GM12878 (cell line): ENCODE data around the gene TMEM272. TPM values are rescaled to one million over a fixed set of nuclear protein-coding genes. Genes with fewer than 3 reads are reported as not detected.

Experiments used
- ATAC-seq: fragments of 200-7000 bp; cut with Tn5 transposase; 3 replicates; pipeline ENCODE4 v1.9.1; 2020; ENCODE audit warnings: mild to moderate bottlenecking, moderate library complexity
- BruUV-seq: library from RNA; stranded (reverse); fragments of 400-500 nt; replicated peaks from 2 replicates; lab custom pipeline; 2021; lab: Mats Ljungman, UMichigan
- CTCF ChIA-PET: fragments of 300-600 bp; sonication (Branson Sonifier 250); formaldehyde crosslinking; extraction: SDS; loops from one replicate; lab custom pipeline; 2021; ENCODE audit warnings: inconsistent platforms; lab: Yijun Ruan, JAX
- POLR2A ChIA-PET: fragments of 350-600 bp; formaldehyde crosslinking; extraction: SDS; loops from one replicate; lab custom pipeline; 2021; ENCODE audit warnings: inconsistent platforms; lab: Charles Lee
- RAD21 ChIA-PET: fragments of 300-600 bp; sonication (Branson Sonifier 250); formaldehyde crosslinking; loops from one replicate; lab custom pipeline; 2023; ENCODE audit warnings: antibody characterized with exemption; ENCODE audit not compliant: unreplicated experiment; lab: Charles Lee
- SMC1A ChIA-PET: fragments of 300-600 bp; sonication (Branson Sonifier 250); formaldehyde crosslinking; loops from one replicate; lab custom pipeline; 2023; ENCODE audit not compliant: unreplicated experiment, uncharacterized antibody; lab: Charles Lee
- DNase-seq: peaks from one replicate; pipeline ENCODE4 v3.0.0-alpha.2; 2011; ENCODE audit warnings: low read depth, low spot score
- FAIRE-seq: peaks from 3 replicates; lab custom pipeline; 2011; peaks lifted over from hg19 to GRCh38; lab: Jason Lieb, UNC
- H2AFZ ChIP-seq: 2 replicates; pipeline ENCODE4 v1.6.0; 2011; ENCODE audit warnings: low read depth, low read length, control low read depth; ENCODE audit not compliant: control insufficient read depth
- H3K27ac ChIP-seq: 2 replicates; pipeline ENCODE4 v1.5.1; 2011; ENCODE audit warnings: control low read depth; ENCODE audit not compliant: control insufficient read depth, insufficient read depth
- H3K27me3 ChIP-seq, 2 experiments: replicated peaks in 1 of 2; 2 replicates each; pipeline versions ENCODE4 v1.6.0 to v1.6.1; 2011; ENCODE audit warnings: low read length in 1 of 2; ENCODE audit not compliant: control insufficient read depth in 2 of 2, insufficient read depth in 2 of 2
- H3K36me3 ChIP-seq, 2 experiments: 2 replicates each; pipeline ENCODE4 v1.5.1; 2011; ENCODE audit warnings: low read length in 1 of 2; ENCODE audit not compliant: control insufficient read depth in 2 of 2, insufficient read depth in 2 of 2
- H3K4me1 ChIP-seq: 2 replicates; pipeline ENCODE4 v1.6.1; 2011; ENCODE audit warnings: mild to moderate bottlenecking, low read length, moderate library complexity, mixed read lengths; ENCODE audit not compliant: control insufficient read depth, insufficient read depth
- H3K4me2 ChIP-seq: 2 replicates; pipeline ENCODE4 v1.6.0; 2011; ENCODE audit warnings: control low read depth; ENCODE audit not compliant: control insufficient read depth, insufficient read depth
- H3K4me3 ChIP-seq: fragments of 200-600 bp; sonication (generic); 2 replicates; pipeline ENCODE4 v1.5.1; 2016
- H3K79me2 ChIP-seq: 2 replicates; pipeline ENCODE4 v1.6.0; 2011; ENCODE audit warnings: low read length; ENCODE audit not compliant: control insufficient read depth, insufficient read depth
- H3K9ac ChIP-seq: 2 replicates; pipeline ENCODE4 v1.8.0; 2011; ENCODE audit warnings: low read length, control low read depth, mixed read lengths; ENCODE audit not compliant: control insufficient read depth, insufficient read depth
- H3K9me3 ChIP-seq: replicated peaks from 3 replicates; pipeline ENCODE4 v1.5.1; 2011; ENCODE audit warnings: mild to moderate bottlenecking, low read length; ENCODE audit not compliant: control insufficient read depth, insufficient read depth
- H4K20me1 ChIP-seq: 2 replicates; pipeline ENCODE4 v1.6.0; 2011; ENCODE audit not compliant: control insufficient read depth, insufficient read depth
- CREB1 ChIP-seq: IDR thresholded peaks from 2 replicates; pipeline ENCODE4 v1.6.1; 2012; ENCODE audit warnings: low read depth, mild to moderate bottlenecking, inconsistent platforms
- HDAC2 ChIP-seq: fragments of 200-600 bp; sonication (generic); IDR thresholded peaks from 2 replicates; pipeline ENCODE4 v1.6.1; 2017
- SIX5 ChIP-seq: IDR thresholded peaks from 2 replicates; pipeline ENCODE4 v1.6.1; 2011; ENCODE audit warnings: mild to moderate bottlenecking, low read depth, low read length, moderate library complexity; ENCODE audit not compliant: severe bottlenecking
- SUZ12 ChIP-seq: fragments of 200-600 bp; sonication (generic); IDR thresholded peaks from one replicate; pipeline ENCODE4 v1.6.1; 2018; ENCODE audit warnings: antibody characterized with exemption, mild to moderate bottlenecking; ENCODE audit not compliant: unreplicated experiment
- TAF1 ChIP-seq: IDR thresholded peaks from 2 replicates; pipeline ENCODE4 v1.6.1; 2011; ENCODE audit warnings: mild to moderate bottlenecking, low read depth, low read length, borderline replicate concordance
- WGBS: methylation state at CpG from one replicate; pipeline ENCODE4 v1.1.6; 2016; ENCODE audit warnings: low lambda C conversion rate; ENCODE audit not compliant: insufficient replicate concordance, insufficient coverage; ENCODE audit errors: missing lambda C conversion rate; 5-methylcytosine and 5-hydroxymethylcytosine counted together
- in situ Hi-C: fragments of 300-500 bp; cut with MboI; formaldehyde crosslinking; loops from 9 replicates; pipeline ENCODE4 v1.14.3; 2018; ENCODE audit warnings: mixed read lengths
- intact Hi-C: fragments of 100-400 bp; cut with micrococcal nuclease; formaldehyde crosslinking; loops from one replicate; pipeline ENCODE4 v1.14.2; 2022; ENCODE audit not compliant: unreplicated experiment
- polyA plus RNA-seq, 11 experiments: library from polyadenylated mRNA; depleted of rRNA in 4 of 11; unstranded in 6 of 11; stranded (reverse) in 5 of 11; fragments of >200 nt; fragmentation: Nextera tagmentation in 4 of 11; fragmentation: Illumina TruSeq in 1 of 11; extraction: Ambion mirVana in 4 of 11; extraction: Trizol in 1 of 11; gene quantifications; 1 replicate in 1 of 11; 2 replicates in 10 of 11; pipeline versions ENCODE4 v1.2.1 to v1.2.3, GENCODE V29; 2011 to 2016; ENCODE audit warnings: inconsistent platforms in 2 of 11, missing spikeins in 2 of 11, low read depth in 1 of 11
- total RNA-seq, 4 experiments: library from RNA; depleted of rRNA in 3 of 4; stranded (reverse); fragments of >200 nt in 3 of 4; fragmentation: Illumina TruSeq in 1 of 4; extraction: Trizol in 1 of 4; gene quantifications; 2 replicates each; pipeline versions ENCODE4 v1.2.1 to v1.2.3, GENCODE V29; 2013 to 2021
- TF ChIP-seq, protein P1 (sequence below): fragments of 450-650 bp; IDR thresholded peaks from 2 replicates; pipeline ENCODE4 v1.6.1; 2018; ENCODE audit warnings: mild to moderate bottlenecking, low read depth, moderate library complexity; ENCODE audit not compliant: partially characterized antibody
- TF ChIP-seq, protein P2 (sequence below): IDR thresholded peaks from 2 replicates; pipeline ENCODE4 v1.6.1; 2011; ENCODE audit warnings: low read depth, low read length, improper control_type of control experiment, borderline replicate concordance
- TF ChIP-seq, protein P3 (sequence below): IDR thresholded peaks from 2 replicates; pipeline ENCODE4 v1.6.1; 2011; ENCODE audit warnings: low read depth, mild to moderate bottlenecking, low read length, moderate library complexity, borderline replicate concordance; ENCODE audit errors: extremely low read depth
- TF ChIP-seq, protein P4 (sequence below): fragments of 450-650 bp; IDR thresholded peaks from 2 replicates; pipeline ENCODE4 v1.6.1; 2017; ENCODE audit warnings: mild to moderate bottlenecking, low read depth, inconsistent platforms; ENCODE audit not compliant: poor library complexity, severe bottlenecking

The TMEM272 gene
- total and polyA plus RNA-seq, 10 of the 15 experiments (the other 5 are each of a cell fraction or from before 2014, with no cell fraction given), result 0.01 to 0.04 TPM; not detected in 8

GRCh38 chr13:51786425-51787265, 58.3 kb downstream of the TMEM272 start (continued):
- TF ChIP-seq, protein P1, sequence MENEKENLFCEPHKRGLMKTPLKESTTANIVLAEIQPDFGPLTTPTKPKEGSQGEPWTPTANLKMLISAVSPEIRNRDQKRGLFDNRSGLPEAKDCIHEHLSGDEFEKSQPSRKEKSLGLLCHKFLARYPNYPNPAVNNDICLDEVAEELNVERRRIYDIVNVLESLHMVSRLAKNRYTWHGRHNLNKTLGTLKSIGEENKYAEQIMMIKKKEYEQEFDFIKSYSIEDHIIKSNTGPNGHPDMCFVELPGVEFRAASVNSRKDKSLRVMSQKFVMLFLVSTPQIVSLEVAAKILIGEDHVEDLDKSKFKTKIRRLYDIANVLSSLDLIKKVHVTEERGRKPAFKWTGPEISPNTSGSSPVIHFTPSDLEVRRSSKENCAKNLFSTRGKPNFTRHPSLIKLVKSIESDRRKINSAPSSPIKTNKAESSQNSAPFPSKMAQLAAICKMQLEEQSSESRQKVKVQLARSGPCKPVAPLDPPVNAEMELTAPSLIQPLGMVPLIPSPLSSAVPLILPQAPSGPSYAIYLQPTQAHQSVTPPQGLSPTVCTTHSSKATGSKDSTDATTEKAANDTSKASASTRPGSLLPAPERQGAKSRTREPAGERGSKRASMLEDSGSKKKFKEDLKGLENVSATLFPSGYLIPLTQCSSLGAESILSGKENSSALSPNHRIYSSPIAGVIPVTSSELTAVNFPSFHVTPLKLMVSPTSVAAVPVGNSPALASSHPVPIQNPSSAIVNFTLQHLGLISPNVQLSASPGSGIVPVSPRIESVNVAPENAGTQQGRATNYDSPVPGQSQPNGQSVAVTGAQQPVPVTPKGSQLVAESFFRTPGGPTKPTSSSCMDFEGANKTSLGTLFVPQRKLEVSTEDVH, result no peak
- TF ChIP-seq, protein P2, sequence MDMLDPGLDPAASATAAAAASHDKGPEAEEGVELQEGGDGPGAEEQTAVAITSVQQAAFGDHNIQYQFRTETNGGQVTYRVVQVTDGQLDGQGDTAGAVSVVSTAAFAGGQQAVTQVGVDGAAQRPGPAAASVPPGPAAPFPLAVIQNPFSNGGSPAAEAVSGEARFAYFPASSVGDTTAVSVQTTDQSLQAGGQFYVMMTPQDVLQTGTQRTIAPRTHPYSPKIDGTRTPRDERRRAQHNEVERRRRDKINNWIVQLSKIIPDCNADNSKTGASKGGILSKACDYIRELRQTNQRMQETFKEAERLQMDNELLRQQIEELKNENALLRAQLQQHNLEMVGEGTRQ, result no peak
- TF ChIP-seq, protein P3, sequence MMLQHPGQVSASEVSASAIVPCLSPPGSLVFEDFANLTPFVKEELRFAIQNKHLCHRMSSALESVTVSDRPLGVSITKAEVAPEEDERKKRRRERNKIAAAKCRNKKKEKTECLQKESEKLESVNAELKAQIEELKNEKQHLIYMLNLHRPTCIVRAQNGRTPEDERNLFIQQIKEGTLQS, result no peak

DNA sequence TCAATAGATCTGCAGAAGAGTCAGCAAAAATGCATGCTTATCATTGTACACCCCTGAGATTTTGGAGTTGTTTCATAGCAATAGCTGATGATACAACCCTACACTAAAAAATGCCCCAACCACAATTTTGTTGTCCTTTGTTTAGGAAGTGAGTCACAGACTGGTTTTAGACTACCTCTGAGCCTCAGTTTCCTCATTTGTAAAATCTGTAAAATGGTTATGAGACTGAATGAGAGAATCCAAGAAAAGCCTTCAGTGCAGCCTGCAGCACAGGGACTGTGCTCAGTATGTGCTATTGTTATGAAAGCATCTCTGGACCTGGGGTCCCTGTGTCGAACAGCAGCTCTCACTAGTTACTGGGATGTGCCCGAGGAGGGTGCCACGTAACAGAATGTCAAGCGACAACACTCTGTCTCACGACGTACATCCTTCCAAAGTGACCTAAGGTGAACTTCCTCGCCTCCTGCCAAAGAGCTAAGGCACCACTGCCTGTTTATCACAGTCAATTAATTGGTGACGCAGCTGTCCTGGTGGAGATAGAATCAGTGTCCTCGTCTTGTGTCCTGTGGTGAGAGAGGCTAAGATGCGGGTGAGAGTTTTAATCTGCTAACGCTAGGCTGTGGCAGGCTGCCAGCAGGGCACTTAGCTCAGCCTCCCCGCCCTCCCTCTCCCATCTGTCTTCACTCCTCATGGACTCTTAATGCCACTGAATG, 59.1 kb downstream of the TMEM272 start:
- no TSS peak for BruUV-seq
- Histone ChIP-seq H3K27ac (no peak overlapping the region), H3K9me3 (no peaks in the 10 kb centered on the region), H2AFZ (no peak overlapping the region), H3K36me3 (no peaks in the 10 kb centered on the region), H3K27me3 (no peaks in the 10 kb centered on the region), H3K4me3 (no peak overlapping the region), H3K9ac (no peak overlapping the region), H4K20me1 (no peaks in the 10 kb centered on the region), H3K4me1 (peaks cover 5% of the 10 kb centered on the region; the same call in 1 of the 2 replicates), H3K79me2 (no peaks in the 10 kb centered on the region), H3K4me2 (no peak overlapping the region)
- ChIA-PET SMC1A (interaction anchor here (1.4 kb wide), 1 partner anchor 332 kb away, joined by 4 read pairs; no protein-coding TSS in a partner anchor), POLR2A (interaction anchor here (0.6 to 1.3 kb wide), 2 partner anchors 9 to 344 kb away, joined by 3 read pairs; no protein-coding TSS in a partner anchor), CTCF (interaction anchor here (1.2 to 2.0 kb wide), 3 partner anchors 12 to 500 kb away, joined by 3 to 11 read pairs (median 5); no protein-coding TSS in a partner anchor), RAD21 (no interaction called here)
- 87% methylated on average over 12 of the region's 12 CpGs for WGBS
- in situ Hi-C loops, result no loop called here
- DNase-seq, result no peak
- no peak for FAIRE-seq
- intact Hi-C loops, result no loop called here
- no peak for ATAC-seq
- no peak for TF ChIP-seq HDAC2
- no peak for TF ChIP-seq CREB1
- no peak for TF ChIP-seq TAF1
- no peak for TF ChIP-seq SIX5
- no peak for TF ChIP-seq SUZ12
- TF ChIP-seq, protein P4, sequence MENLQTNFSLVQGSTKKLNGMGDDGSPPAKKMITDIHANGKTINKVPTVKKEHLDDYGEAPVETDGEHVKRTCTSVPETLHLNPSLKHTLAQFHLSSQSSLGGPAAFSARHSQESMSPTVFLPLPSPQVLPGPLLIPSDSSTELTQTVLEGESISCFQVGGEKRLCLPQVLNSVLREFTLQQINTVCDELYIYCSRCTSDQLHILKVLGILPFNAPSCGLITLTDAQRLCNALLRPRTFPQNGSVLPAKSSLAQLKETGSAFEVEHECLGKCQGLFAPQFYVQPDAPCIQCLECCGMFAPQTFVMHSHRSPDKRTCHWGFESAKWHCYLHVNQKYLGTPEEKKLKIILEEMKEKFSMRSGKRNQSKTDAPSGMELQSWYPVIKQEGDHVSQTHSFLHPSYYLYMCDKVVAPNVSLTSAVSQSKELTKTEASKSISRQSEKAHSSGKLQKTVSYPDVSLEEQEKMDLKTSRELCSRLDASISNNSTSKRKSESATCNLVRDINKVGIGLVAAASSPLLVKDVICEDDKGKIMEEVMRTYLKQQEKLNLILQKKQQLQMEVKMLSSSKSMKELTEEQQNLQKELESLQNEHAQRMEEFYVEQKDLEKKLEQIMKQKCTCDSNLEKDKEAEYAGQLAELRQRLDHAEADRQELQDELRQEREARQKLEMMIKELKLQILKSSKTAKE, result no peak
